Measurements from ENCODE around the gene ZNF215. TPM values are rescaled to one million over a fixed set of nuclear protein-coding genes. Genes with fewer than 3 reads are reported as not detected.

Gene ZNF215
- total and polyA plus RNA-seq, 4 donors, result 0.07 to 0.42 (median 0.20) TPM

DNA sequence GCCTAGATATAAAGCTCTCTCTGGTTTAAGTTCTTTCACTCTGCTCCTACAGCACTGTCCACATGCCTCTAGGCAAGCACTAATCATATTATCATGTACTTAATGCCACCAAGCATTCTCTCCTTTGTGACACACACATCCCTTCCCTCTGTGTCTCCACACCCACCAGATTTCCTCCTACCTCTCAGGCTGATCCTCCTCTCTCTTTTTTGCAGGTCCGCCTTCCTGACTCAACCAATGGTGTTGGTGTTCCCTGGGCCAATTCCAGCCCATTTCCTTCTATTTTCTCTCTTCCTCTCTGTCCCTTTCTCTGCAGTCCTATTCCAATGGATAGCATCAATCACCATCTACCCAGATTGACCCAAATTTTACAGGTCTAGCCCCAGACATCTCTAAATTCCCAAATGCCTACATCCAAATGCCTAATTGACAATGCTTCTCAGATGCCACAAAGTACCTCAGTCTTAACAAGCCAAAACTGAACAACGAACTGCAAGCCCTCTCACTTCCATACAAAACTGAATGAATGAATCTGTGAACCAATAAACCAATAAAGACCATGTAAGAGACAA is 504 bp upstream of the ZNF215 start:
- DNase-seq (ENCODE audit: low spot score), result no peak
- H3K9me3 ChIP-seq (ENCODE audit: control insufficient read depth in 4 of 4, low read length in 3 of 4), result peaks cover 0 to 1% (median 0%) of the 10 kb centered on the region in 4 donors
- TF ChIP-seq JUND (IDR thresholded peaks at IDR 0.05), result no peak
- TF ChIP-seq RAD21 (IDR thresholded peaks at IDR 0.05), result no peak
- no peak for TF ChIP-seq NR2F2 (IDR thresholded peaks at IDR 0.05)
- TF ChIP-seq, protein P1, sequence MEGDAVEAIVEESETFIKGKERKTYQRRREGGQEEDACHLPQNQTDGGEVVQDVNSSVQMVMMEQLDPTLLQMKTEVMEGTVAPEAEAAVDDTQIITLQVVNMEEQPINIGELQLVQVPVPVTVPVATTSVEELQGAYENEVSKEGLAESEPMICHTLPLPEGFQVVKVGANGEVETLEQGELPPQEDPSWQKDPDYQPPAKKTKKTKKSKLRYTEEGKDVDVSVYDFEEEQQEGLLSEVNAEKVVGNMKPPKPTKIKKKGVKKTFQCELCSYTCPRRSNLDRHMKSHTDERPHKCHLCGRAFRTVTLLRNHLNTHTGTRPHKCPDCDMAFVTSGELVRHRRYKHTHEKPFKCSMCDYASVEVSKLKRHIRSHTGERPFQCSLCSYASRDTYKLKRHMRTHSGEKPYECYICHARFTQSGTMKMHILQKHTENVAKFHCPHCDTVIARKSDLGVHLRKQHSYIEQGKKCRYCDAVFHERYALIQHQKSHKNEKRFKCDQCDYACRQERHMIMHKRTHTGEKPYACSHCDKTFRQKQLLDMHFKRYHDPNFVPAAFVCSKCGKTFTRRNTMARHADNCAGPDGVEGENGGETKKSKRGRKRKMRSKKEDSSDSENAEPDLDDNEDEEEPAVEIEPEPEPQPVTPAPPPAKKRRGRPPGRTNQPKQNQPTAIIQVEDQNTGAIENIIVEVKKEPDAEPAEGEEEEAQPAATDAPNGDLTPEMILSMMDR (IDR thresholded peaks at IDR 0.05; ENCODE audit: low read depth, low read length, missing input control), result no peak
- TF ChIP-seq, protein P2, sequence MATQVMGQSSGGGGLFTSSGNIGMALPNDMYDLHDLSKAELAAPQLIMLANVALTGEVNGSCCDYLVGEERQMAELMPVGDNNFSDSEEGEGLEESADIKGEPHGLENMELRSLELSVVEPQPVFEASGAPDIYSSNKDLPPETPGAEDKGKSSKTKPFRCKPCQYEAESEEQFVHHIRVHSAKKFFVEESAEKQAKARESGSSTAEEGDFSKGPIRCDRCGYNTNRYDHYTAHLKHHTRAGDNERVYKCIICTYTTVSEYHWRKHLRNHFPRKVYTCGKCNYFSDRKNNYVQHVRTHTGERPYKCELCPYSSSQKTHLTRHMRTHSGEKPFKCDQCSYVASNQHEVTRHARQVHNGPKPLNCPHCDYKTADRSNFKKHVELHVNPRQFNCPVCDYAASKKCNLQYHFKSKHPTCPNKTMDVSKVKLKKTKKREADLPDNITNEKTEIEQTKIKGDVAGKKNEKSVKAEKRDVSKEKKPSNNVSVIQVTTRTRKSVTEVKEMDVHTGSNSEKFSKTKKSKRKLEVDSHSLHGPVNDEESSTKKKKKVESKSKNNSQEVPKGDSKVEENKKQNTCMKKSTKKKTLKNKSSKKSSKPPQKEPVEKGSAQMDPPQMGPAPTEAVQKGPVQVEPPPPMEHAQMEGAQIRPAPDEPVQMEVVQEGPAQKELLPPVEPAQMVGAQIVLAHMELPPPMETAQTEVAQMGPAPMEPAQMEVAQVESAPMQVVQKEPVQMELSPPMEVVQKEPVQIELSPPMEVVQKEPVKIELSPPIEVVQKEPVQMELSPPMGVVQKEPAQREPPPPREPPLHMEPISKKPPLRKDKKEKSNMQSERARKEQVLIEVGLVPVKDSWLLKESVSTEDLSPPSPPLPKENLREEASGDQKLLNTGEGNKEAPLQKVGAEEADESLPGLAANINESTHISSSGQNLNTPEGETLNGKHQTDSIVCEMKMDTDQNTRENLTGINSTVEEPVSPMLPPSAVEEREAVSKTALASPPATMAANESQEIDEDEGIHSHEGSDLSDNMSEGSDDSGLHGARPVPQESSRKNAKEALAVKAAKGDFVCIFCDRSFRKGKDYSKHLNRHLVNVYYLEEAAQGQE (IDR thresholded peaks at IDR 0.05), result no peak
- no peak for TF ChIP-seq HNF4A (conservative IDR thresholded peaks at IDR 0.05)
- TF ChIP-seq, protein P3, sequence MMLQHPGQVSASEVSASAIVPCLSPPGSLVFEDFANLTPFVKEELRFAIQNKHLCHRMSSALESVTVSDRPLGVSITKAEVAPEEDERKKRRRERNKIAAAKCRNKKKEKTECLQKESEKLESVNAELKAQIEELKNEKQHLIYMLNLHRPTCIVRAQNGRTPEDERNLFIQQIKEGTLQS (IDR thresholded peaks at IDR 0.05), result no peak
- TF ChIP-seq HNF4G (IDR thresholded peaks at IDR 0.05), result no peak
- no peak for TF ChIP-seq GABPA (IDR thresholded peaks at IDR 0.05 in 1 of 2, conservative IDR thresholded peaks at IDR 0.05 in 1 of 2)
- TF ChIP-seq, protein P4, sequence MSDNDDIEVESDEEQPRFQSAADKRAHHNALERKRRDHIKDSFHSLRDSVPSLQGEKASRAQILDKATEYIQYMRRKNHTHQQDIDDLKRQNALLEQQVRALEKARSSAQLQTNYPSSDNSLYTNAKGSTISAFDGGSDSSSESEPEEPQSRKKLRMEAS (IDR thresholded peaks at IDR 0.05), result no peak
- TF ChIP-seq FOXA1 (IDR thresholded peaks at IDR 0.05), result no peak
- TF ChIP-seq EGR1 (IDR thresholded peaks at IDR 0.05; ENCODE audit: low read depth in 2 of 2), result no peak
- H3K36me3 ChIP-seq (ENCODE audit: control insufficient read depth in 4 of 4, insufficient read depth in 3 of 4, low read depth in 1 of 4, low read length in 3 of 4), result no peaks in the 10 kb centered on the region
- WGBS, result 64% methylated on average over 2 of the region's 2 CpGs
- peaks cover 4 to 9% (median 6%) of the 10 kb centered on the region in 4 donors for H3K4me1 ChIP-seq (ENCODE audit: control insufficient read depth in 4 of 4, insufficient read depth in 4 of 4, low read length in 3 of 4)
- peaks cover 0 to 14% (median 2%) of the 10 kb centered on the region in 4 donors for H3K27me3 ChIP-seq (ENCODE audit: control insufficient read depth in 4 of 4, insufficient read depth in 4 of 4, low read length in 3 of 4)
- H3K27ac ChIP-seq (ENCODE audit: low read depth in 1 of 2, low read length in 2 of 2), result no peak overlapping the region
- peak overlapping the region in 2 of 3 donors; percentile 3 to 49 for H3K4me3 ChIP-seq (ENCODE audit: low read depth in 1 of 3, low read length in 3 of 3)
- no peak overlapping the region for H3K9ac ChIP-seq (ENCODE audit: low read depth in 1 of 2, low read length in 2 of 2)

DNA sequence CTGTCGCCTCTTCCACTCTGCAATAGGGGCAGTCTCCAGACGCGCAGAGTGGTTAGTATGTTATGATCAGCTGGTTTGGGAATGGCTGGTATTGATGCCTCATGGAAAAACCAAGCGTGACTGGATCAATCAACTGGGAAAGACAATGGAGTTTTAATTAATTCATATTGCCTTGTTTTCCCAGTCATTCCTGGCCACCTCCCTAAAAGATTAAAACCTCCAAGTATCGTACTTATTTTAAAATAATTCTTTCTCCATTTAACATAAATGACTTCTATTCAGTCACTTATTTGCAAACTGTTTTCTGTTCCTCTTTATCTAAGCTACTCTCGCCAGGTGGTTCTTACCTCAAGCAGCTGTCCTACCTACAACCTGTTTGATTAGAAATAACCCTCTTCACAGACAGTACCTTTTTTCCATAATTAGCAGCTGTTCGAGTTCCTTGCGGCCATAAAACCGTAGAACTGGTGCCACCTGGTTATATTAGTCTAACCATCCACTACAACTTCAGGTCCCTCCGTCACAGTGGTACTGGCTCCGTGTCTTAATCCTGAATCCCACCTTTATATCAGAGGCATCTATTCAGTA is 898 bp downstream of the ZNF215 start:
- H3K27me3 ChIP-seq (ENCODE audit: control insufficient read depth in 4 of 4, insufficient read depth in 4 of 4, low read length in 3 of 4), result peaks cover 0 to 14% (median 2%) of the 10 kb centered on the region in 4 donors
- H3K4me1 ChIP-seq (ENCODE audit: control insufficient read depth in 4 of 4, insufficient read depth in 4 of 4, low read length in 3 of 4), result peaks cover 4 to 9% (median 6%) of the 10 kb centered on the region in 4 donors
- no peak overlapping the region for H3K27ac ChIP-seq (ENCODE audit: low read depth in 1 of 2, low read length in 2 of 2)
- H3K9ac ChIP-seq (ENCODE audit: low read depth in 1 of 2, low read length in 2 of 2), result no peak overlapping the region
- no peak for DNase-seq (ENCODE audit: low spot score)
- H3K36me3 ChIP-seq (ENCODE audit: control insufficient read depth in 4 of 4, insufficient read depth in 3 of 4, low read depth in 1 of 4, low read length in 3 of 4), result no peaks in the 10 kb centered on the region
- H3K4me3 ChIP-seq (ENCODE audit: low read depth in 1 of 3, low read length in 3 of 3), result peak overlapping the region in 2 of 3 donors; percentile 35 to 49
- WGBS, result 16% methylated on average over 11 of the region's 11 CpGs
- H3K9me3 ChIP-seq (ENCODE audit: control insufficient read depth in 4 of 4, low read length in 3 of 4), result peaks cover 0 to 1% (median 0%) of the 10 kb centered on the region in 4 donors
- no peak for TF ChIP-seq RAD21 (IDR thresholded peaks at IDR 0.05)
- no peak for TF ChIP-seq EGR1 (IDR thresholded peaks at IDR 0.05; ENCODE audit: low read depth in 2 of 2)
- TF ChIP-seq, protein P5, sequence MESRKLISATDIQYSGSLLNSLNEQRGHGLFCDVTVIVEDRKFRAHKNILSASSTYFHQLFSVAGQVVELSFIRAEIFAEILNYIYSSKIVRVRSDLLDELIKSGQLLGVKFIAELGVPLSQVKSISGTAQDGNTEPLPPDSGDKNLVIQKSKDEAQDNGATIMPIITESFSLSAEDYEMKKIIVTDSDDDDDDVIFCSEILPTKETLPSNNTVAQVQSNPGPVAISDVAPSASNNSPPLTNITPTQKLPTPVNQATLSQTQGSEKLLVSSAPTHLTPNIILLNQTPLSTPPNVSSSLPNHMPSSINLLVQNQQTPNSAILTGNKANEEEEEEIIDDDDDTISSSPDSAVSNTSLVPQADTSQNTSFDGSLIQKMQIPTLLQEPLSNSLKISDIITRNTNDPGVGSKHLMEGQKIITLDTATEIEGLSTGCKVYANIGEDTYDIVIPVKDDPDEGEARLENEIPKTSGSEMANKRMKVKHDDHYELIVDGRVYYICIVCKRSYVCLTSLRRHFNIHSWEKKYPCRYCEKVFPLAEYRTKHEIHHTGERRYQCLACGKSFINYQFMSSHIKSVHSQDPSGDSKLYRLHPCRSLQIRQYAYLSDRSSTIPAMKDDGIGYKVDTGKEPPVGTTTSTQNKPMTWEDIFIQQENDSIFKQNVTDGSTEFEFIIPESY (IDR thresholded peaks at IDR 0.05), result no peak
- TF ChIP-seq NR2F2 (IDR thresholded peaks at IDR 0.05), result no peak
- no peak for TF ChIP-seq FOXA1 (IDR thresholded peaks at IDR 0.05)
- TF ChIP-seq JUND (IDR thresholded peaks at IDR 0.05), result no peak
- no peak for TF ChIP-seq TAF1 (conservative IDR thresholded peaks at IDR 0.05)
- TF ChIP-seq, protein P2 (IDR thresholded peaks at IDR 0.05), result no peak
- TF ChIP-seq HNF4G (IDR thresholded peaks at IDR 0.05), result no peak
- no peak for TF ChIP-seq SP1 (IDR thresholded peaks at IDR 0.05)
- no peak for TF ChIP-seq YY1 (IDR thresholded peaks at IDR 0.05)
- TF ChIP-seq, protein P1 (IDR thresholded peaks at IDR 0.05; ENCODE audit: low read depth, low read length, missing input control), result no peak

Data from liver (tissue), 9 donors.